HG03575 (cell line): ENCODE measurements around the gene PUM2.
A peak's percentile ranks its signal among the peaks of the same experiment; 100 is the strongest.

Source experiments
- ATAC-seq: cut with Tn5 transposase; IDR thresholded peaks from one replicate; pipeline ENCODE4 v1.9.1; 2021; ENCODE audit not compliant: unreplicated experiment, insufficient number of reproducible peaks, low FRiP score; ENCODE audit errors: extremely low read depth

The PUM2 gene

DNA sequence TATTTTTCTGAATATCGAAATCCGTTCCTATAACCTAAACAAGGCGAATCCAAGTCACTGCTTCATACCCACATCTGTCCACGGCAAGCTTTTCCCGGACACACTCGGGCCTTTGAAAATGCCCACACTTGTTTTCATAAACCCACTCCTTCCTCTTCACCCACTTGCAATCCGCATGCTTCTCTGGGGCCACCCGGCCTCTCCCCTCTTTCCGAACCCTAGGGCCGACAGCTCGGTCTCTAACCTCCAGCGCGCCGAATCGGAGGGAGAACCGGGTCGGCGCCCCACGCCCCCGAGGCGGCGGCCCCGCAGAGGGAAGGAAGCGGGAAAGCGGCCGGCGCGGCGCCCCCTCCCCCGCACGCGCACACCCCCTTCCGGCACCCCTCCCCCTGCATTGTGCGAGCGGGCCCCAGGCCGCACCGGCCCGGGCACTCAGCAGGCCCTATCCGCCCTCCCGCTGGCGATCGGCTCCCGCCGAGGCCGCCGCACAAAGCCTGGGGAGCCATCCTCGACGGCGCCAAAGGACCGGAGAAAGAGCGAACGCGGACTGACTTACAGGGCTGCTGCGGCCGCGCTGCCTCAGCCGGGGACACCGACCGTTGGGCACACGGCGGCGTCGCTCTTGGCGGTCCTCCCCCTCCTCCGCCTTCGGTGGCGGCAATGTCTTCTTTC is 467 bp downstream of the PUM2 start:
- ATAC-seq: peak; percentile 6

DNA sequence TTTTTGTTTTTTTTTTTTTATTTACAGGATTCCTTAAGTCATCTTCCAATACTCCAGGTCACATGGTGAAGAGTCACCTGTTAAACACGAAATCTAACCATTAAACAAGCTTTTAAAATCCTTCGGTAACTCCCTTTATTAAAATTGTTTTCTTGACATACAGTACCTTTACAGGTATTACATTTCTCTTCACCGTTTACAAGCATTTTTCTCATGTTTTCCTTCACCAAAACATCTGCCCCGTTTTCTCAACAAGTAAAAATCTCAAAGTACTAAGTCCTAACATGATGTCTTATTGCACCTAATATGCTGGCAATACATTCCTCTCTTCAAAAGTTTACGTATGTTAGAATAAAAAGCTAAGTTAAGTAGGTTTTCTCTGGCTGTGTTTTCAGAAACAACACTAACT is 1.1 kb downstream of the PUM2 start:
- ATAC-seq: no peak

DNA sequence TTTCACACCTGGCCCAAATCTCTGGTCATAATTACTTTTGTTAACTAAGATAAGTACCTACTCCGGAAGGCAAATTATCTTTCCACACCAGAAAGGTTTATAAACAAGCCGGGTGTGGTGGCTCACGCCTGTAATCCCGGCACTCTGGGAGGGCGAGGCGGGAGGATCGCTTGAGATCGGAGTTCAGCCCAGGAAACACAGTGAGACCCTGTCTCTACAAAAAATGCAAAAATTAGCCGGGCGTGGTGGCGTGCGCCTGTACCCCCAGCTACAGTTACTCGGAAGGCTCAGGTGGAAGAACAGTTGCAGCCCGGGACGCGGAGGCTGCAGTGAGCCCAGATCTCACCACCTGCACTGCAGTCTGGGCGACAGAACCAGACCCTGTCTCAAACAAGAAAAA is 2.1 kb downstream of the PUM2 start:
- no peak for ATAC-seq

DNA sequence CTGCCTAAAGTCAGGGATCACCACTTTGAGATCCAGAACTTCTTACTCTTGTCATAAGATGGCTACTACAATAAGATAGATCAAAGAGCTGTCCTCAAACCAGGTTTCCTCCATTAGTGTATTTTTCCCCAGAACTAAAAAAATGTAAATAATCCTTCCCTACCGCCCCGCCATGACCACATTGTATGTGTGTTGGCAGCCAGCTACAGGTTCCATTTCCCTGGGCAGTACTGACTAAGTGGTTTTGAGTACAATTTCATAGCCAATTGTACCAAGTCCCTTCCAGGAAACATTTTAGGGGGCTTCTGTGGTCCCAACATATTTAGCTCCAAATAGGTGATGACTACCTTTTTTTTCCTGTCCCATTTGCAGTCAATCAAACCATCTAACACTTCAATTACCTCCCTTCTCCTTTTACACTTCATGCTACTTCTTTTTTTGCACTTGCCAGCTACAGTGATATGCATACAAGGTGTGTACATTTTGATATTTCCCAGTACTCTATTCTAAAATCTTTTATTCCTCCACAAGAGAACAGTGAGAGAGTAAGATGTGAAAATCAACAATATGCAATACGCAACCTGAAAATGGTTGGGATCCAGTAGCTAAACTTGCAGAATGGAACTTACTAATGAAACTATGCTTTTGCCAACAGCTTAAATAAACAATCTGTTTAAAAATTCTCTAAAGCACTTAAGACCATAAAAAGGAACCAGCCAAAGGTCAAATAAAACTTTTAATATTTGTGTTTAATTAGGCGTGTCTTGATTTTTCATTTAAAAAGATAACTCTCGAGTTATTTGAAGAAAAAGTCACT is 3.9 kb downstream of the PUM2 start:
- ATAC-seq: no peak

DNA sequence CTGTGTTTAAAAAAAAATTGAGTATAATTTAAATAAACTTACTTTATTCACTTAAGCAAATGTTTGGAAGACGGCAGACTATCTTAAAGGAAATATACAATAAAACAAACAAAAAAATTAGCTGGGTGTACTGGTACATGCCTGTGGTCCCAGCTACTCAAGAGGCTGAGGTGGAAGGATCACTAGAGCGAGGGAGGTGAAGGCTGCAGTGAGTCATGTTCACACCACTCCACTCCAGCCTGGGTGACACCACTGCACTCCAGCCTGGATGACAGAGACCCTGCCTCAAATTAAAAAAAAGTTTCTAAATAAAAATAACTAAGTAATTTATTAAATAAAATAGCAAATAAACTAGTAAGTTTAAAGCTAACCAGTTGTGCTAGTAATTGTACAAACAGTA is 7.5 kb downstream of the PUM2 start:
- no peak for ATAC-seq

DNA sequence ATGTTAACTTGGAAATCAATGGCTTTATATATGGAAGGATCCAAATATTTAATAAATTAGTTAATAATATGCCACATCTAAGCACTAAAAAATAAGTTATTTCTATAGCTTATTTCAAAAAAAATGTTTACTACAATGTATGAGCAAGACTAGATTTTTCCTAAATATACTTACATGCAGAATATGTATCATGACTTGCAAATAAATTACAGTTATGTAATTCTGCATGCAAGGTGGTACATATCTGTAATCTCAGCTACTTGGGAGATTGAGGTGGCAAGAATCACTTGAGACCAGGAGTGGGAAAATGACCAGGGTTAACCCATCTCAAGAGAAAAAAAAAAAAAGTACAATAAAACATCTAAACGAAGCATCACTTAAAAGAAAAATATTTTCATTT is 11.6 kb downstream of the PUM2 start:
- no peak for ATAC-seq

DNA sequence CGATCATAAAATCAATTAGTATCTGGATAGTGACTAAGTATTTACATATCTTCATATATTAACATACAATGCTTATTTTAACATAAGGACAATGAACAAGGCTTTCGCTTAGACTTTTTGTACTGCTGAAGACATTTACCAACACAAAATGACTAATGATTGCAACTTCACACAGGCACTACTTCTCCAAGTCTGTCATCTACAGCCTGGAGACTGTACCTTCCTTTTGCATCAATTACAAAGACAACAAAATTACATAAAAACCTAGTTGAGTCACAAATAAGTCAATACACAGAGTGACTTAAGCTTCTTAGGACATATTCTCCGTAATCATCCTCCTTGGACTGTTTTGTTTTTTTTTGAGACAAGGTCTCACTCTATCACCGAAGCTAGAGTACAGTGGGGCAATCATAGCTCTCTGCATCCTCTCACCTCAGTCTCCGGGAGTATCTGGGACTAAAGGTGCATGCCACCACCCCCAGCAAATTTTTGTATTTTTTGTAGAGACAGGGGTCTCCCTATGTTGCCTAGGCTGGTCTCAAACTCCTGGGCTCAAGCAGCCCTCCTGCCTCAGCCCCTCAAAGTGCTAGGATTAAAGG is 15.9 kb downstream of the PUM2 start:
- ATAC-seq: no peak

DNA sequence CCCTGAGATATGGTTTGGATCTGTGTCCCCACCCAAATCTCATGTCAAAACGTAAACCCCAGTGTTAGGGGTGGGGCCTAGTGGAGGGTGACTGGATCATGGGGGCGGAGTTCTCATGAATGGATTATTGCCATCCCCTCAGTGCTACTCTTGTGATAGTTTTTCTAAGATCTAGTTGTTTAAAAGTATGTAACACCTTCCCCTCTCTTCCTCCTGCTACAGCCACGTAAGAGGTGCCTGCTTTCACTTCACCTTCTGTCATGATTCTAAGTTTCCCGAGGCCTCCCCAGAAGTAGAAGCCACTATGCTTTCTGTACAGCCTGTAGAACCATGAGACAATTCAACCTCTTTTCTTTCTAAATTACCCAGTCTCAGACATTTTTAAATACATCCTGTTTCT is 16.9 kb downstream of the PUM2 start:
- no peak for ATAC-seq

DNA sequence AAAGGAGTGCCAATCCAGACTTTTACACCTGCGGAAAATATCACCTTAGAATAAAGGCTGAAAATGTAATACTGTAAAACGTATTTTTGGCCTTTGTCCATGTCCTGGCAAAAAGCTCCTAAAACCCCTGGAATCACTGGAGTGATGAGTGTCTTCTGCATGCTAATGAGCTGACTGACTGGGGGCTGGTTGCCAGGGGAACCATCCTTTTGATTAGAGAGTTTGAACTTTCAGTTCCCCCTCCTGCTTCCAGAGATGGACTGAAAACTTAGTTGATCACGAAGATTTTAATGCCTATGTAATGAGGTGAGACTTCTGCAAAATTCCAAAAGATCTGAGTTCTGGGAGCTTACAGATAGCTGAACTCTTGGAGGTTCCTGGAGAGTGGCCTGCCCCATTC is 20.5 kb downstream of the PUM2 start:
- no peak for ATAC-seq

DNA sequence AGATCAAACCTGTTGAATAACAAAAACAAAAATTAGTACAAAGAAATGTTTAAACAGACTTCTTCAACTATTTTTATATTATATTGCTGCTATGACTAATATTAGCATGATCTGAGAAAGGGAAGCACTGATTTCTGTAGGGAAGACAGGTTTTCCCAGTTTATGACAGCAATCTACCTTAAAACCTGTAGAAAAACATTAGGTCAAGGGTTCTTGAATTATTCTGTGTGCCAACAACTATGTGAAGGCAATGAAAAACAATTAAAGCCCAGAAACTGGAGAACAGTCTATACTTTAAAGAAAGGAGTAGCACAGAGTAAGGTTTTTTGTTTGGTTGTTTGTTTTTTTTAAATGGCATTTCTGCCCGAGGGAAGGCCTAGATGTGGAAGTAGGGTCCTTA is 23.3 kb downstream of the PUM2 start:
- ATAC-seq: no peak

DNA sequence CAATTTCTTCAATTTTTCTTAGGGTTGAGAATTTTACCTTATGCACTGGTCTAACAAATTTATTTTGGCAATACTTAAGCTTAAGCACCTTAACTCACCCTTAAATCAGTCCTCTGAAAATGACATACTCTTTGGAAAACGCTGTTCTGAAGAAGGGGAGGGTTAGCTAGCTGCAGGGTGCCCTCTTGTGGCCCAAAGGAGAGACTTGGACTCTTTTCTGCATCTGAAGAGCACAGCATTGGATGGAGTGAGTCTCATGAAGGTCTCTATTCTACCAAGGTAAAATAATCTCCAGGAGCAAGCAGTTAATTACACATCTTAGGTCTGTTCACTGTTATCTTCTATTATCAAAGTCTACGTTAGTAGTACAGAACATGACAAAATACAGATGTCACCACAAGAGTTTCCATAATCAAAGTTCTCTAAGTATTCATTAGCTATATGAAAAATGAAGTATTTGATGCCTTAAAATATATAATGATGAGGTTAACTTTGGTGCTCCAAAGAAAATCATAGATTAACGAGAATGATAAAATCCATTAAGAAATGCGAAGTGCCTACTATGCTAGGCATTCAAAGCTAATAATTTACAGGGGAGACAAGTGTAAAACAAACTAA is 24.4 kb downstream of the PUM2 start:
- ATAC-seq: peak; percentile 70

DNA sequence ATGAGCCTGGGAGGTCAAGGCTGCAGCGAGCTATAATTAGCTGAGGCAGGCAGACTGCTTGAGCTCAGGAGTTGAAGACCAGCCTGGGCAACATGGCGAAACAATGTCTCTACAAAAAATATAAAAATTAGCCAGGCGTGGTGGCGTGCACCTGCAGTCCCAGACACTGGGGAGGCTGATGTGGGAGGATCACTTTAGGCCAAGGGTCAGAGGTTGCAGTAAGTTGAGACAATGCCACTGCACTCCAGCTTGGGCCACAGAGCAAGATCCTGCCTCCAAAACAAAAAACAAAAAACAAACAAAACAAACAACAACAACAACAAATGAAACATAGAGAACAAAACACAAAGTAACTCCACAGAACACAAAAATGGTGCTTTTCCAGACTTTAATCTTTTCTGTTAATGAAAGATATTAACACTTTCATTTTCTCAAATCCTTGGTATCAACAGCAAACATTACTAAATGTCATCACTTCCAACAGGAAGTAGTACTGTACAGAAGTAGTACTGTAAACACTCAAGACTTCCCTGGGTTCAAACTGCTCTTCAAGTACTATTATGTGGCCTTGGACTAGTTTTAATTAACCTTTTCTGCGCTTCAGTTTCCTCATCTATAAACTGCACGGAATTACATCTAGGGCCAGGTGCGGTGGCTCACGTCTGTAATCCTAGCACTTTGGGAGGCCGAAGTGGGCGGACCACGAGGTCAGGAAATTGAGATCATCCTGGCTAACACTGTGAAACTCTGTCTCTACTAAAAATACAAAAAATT is 27.9 kb downstream of the PUM2 start:
- ATAC-seq: no peak

DNA sequence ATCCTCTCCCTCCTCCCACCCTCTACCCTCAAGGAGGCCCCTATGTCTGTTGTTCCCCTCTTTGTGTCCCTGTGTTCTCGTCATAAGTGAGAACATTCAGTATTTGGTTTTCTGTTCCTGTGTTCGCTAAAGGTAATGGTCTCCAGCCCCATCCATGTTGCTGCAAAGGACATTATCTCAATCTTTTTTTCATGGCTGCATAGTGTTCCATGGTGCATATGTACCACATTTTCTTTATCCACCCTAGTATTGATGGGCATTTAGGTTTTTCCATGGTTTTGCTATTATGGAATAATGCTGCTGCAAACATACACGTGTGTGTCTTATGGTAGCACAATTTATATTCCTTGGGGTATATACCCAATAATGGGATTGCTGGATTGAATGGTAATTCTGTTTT is 33.0 kb downstream of the PUM2 start:
- ATAC-seq: no peak

DNA sequence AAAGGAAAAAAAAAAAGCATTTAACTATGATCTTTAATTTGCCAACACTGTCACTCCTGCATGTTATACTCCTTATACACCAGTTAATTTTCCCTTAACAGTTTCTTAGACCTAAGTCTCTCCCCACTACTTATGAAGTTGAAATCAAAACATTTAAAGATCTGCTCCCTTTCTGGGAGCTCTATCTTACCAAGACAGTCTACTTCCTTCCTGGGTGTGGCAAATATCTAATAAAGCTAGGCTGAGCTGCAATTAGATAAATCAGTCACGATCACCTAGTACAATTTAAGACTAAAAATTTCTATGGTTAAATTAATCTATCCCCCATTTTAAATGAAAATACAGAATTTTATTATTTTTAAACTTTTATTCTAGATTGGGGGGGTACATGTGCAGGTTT is 33.4 kb downstream of the PUM2 start:
- no peak for ATAC-seq

DNA sequence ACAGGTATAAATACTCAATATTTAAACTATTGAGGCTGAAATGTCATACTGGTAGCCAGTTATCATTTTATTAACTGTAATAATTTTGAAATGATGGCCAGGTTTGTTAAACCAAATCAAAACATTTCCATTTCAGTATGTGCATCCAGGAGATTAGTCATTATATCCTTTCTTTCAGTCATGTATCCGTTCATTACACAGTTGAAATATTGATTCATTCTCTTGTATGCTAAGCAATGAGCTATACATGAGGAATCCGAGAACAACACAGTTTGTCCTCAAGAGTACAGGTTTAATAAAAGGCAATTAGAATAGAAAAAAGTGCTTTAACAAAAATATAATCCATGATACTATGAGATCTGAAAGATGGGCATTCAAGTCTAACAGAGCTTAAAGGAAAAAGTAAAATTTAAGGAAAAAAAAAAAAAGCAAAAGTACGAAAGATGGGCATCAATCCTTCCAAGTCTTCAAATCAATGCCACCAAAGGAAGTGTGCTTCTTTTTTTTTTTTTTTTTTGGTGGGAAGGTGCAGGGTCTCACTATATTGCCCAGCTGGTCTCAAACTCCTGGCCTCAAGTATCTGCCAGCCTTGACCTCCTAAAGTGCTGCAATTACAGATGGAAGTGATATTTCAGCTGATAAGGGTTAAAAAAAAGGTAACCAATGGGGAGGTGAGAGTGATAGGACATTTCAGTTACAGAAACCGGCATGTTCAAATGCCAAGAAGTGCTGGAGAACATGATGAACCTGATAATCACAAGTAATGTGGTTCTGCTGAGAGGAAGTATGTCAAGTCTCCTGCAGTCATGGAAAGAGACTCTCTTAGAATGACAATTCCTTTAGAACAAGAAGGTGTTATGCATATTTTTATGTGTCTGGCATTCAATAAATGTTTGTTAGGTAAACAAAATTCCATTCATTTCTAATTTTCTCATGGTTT is 35.8 kb downstream of the PUM2 start:
- ATAC-seq: no peak

DNA sequence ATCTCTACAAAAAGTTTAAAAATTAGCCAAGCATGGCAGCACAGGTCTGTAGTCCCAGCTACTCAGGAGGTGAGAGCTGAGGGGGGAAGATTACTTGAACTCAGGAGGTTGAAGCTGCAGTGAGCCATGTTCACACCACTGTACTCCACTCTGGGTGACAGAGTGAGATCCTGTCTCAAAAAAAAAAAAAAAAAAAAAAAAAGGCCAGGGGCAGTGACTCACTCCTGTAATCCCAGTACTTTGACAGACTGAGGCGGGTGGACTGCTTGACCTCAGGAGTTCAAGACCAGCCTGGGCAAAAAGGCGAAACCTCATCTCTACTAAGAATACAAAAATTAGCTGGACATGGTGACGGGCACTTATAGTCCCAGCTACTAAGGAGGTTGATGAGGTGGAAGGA is 37.0 kb downstream of the PUM2 start:
- ATAC-seq: no peak

DNA sequence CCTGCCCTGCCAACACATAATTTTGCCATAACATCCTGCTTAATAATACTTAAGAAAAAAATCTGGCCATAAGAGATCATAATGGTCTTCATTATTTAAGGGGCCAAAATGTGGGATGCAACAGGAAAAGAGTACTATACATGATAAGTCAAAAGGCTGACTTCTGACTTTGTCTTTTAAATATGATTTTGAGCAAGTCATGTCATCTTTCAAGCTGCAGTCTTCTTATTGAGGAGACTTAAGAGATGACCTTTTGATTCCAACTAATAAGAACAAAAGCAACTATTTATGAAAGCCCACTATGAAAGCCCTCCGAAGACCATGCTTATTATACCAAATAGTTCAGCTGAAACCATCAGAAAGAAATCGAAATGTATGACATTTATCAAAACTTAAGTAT is 41.6 kb downstream of the PUM2 start:
- no peak for ATAC-seq

DNA sequence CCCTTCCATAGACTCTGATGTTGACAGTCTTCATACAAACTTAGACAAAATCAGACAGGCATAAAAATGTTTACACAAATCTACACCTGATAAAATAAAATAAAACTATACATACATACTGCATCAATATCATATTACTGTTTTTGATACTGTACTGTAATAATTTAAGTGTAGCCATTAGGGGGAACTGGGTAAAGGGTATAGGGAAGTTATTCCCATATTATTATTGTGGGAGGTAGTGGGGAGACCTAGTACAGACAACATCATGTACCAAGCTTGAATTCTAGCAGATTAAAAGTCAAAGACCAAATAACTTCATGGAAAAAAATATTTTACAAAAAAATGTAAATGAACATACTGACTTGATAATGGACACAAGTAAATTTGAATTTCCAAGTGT is 43.3 kb downstream of the PUM2 start:
- no peak for ATAC-seq
